ENCODE data around the gene ASIC4. TPM values are rescaled to one million over a fixed set of nuclear protein-coding genes. Genes with fewer than 3 reads are reported as not detected.

The ASIC4 gene
- total RNA-seq, 1 donor from 2014 or later = not detected

DNA sequence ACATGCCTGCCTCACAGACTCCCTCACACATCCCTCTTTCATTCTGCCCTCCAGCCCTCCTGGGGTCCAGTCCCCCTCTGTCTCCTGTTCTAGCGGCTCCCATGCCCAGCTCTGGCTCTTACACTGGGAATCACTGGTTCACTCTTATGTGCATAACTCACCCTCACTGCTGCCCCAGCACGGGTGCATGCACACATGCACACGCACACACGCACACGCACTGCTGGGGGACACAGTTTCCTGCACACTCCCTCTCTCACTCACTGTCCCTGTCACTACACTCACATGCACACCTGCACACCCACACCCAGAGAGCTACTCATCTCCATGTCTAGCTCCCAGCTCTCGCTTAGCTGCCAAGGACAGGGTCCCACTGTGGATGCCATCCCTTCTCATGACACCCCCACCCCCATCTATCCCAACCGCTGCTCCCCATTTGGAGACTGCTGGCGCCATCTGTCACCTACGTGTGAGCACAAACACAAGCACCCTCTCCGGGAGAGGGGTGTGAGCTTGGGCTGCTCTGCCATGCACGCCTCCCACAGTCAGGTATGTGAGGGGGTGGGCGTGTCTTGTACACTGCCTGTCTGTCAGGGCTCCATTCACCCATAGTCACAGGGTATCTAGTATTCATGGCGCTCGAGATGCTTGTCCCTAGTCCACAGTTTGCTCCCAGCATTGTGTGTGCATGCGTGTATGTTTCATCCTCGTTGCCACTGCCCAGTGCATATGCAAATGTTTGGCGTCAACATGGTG, 1.8 kb downstream of the ASIC4 start:
- H3K36me3 ChIP-seq = no peaks in the 10 kb centered on the region
- H3K4me1 ChIP-seq = peaks cover 19% of the 10 kb centered on the region
- intact Hi-C loops (cut with DNase I) = no loop called here
- no peak overlapping the region for H3K4me3 ChIP-seq
- H3K9me3 ChIP-seq = no peaks in the 10 kb centered on the region
- H3K27ac ChIP-seq = no peak overlapping the region
- DNase-seq (ENCODE audit: extremely low spot score in 2 of 2) = no peak
- no peak for TF ChIP-seq POLR2A (IDR thresholded peaks at IDR 0.05)
- TF ChIP-seq, protein P1, sequence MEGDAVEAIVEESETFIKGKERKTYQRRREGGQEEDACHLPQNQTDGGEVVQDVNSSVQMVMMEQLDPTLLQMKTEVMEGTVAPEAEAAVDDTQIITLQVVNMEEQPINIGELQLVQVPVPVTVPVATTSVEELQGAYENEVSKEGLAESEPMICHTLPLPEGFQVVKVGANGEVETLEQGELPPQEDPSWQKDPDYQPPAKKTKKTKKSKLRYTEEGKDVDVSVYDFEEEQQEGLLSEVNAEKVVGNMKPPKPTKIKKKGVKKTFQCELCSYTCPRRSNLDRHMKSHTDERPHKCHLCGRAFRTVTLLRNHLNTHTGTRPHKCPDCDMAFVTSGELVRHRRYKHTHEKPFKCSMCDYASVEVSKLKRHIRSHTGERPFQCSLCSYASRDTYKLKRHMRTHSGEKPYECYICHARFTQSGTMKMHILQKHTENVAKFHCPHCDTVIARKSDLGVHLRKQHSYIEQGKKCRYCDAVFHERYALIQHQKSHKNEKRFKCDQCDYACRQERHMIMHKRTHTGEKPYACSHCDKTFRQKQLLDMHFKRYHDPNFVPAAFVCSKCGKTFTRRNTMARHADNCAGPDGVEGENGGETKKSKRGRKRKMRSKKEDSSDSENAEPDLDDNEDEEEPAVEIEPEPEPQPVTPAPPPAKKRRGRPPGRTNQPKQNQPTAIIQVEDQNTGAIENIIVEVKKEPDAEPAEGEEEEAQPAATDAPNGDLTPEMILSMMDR (IDR thresholded peaks at IDR 0.05) = no peak
- no peak for TF ChIP-seq POLR2AphosphoS5 (IDR thresholded peaks at IDR 0.05; ENCODE audit: insufficient read depth in 1 of 2, low read depth in 1 of 2)
- H3K27me3 ChIP-seq = no peaks in the 10 kb centered on the region

DNA sequence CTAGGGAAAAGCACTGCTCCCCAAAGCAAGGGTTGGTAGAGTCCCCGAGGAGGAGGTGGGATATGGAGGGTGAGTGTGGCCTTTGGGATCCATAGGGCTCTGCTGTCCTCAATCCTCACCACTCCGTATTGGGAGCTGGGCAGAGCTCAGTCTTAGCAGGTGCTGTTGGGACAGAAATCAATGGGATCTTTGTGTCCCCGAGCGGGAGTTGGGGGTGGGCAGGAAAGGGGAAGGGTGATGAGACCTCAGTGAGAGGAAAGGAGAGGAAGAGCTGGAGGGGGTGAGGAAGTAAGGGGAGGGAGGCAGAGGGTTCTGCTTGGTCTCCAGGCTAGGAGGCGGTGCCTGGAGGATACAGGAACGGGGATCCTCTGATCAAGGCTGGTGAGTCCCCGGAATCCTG, 2.6 kb downstream of the ASIC4 start:
- H3K27me3 ChIP-seq = no peaks in the 10 kb centered on the region

DNA sequence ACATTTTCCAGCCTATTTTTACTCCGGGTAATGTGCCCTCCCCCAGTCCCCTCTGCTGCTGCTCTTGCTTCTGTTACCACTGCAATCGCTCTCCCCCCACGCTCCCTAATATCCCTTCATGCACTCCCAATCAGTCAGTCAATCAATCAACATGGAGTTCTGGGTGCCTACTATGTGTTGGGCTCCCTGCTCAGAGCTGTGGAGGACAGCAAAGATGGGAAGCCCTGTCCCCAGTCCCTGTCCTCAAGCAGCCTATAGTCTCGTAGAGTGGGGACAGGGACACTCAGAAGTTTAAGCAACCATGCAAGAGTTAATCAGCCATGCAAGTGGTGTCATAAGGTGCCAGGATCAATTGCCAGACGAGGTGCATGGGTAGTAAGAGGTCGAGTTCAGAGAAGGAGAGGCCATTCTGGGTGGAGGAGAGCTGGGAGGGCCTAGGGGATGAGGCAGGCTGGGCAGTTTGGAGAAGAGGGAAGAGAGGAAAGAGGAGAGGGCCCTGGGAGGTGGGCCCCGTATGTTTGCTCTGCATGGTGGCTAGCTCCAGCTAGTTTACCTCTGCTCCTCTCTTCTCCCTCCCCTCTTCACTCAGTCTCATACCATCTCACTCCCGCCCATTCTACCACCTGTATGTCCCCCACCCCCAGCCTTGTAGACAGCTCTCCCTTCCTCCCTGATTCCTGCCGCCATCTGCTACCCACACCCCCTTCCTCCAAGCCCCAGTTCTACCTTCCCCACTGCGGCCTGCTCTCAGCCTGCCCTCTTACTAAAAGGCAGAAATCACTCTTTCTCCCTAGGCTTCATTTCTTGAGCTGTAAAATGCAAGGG, 3.9 kb downstream of the ASIC4 start:
- Histone ChIP-seq H3K4me1 (peaks cover 41% of the 10 kb centered on the region), H3K36me3 (no peaks in the 10 kb centered on the region), H3K4me3 (no peak overlapping the region), H3K27me3 (no peaks in the 10 kb centered on the region), H3K27ac (no peak overlapping the region), H3K9me3 (no peaks in the 10 kb centered on the region)
- intact Hi-C loops (cut with DNase I) = no loop called here
- no peak for DNase-seq (ENCODE audit: extremely low spot score in 2 of 2)
- TF ChIP-seq POLR2AphosphoS5 (IDR thresholded peaks at IDR 0.05; ENCODE audit: insufficient read depth in 1 of 2, low read depth in 1 of 2) = no peak
- no peak for TF ChIP-seq POLR2A (IDR thresholded peaks at IDR 0.05)
- TF ChIP-seq, protein P1 (IDR thresholded peaks at IDR 0.05) = no peak

More for the DNA sequence above, 2.6 kb downstream of the ASIC4 start:
- no peak for DNase-seq (ENCODE audit: extremely low spot score in 2 of 2)
- no peak for TF ChIP-seq POLR2AphosphoS5 (IDR thresholded peaks at IDR 0.05; ENCODE audit: insufficient read depth in 1 of 2, low read depth in 1 of 2)
- TF ChIP-seq, protein P1 (IDR thresholded peaks at IDR 0.05) = no peak
- TF ChIP-seq POLR2A (IDR thresholded peaks at IDR 0.05) = no peak
- H3K9me3 ChIP-seq = no peaks in the 10 kb centered on the region
- H3K36me3 ChIP-seq = no peaks in the 10 kb centered on the region
- no peak overlapping the region for H3K27ac ChIP-seq
- peaks cover 28% of the 10 kb centered on the region for H3K4me1 ChIP-seq
- no peak overlapping the region for H3K4me3 ChIP-seq
- intact Hi-C loops (cut with DNase I) = no loop called here

DNA sequence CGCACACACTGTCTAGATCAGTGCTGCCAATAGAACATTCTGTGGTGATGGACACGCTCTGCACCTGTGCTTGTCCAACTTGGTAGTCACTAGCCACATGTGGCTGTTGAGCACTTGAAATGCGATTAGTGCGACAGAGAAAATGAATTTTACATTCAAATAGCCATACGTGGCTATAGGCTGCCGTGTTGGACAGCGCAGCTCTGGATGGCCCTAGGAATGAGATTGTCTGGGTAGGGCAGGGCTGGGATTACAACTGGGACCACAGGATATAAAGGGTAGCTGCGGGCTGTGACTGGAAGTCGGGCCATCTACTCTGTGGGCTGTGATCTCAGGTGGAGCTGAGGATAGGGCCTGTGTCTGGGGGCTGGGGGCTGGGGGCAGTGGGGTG, 5.2 kb downstream of the ASIC4 start:
- no peaks in the 10 kb centered on the region for H3K9me3 ChIP-seq
- TF ChIP-seq POLR2AphosphoS5 (IDR thresholded peaks at IDR 0.05; ENCODE audit: insufficient read depth in 1 of 2, low read depth in 1 of 2) (no peak), POLR2A (IDR thresholded peaks at IDR 0.05) (no peak)
- TF ChIP-seq, protein P1 (IDR thresholded peaks at IDR 0.05) = no peak
- no peaks in the 10 kb centered on the region for H3K36me3 ChIP-seq
- H3K27me3 ChIP-seq = no peaks in the 10 kb centered on the region
- H3K4me3 ChIP-seq = no peak overlapping the region
- H3K4me1 ChIP-seq = peaks cover 38% of the 10 kb centered on the region
- no peak overlapping the region for H3K27ac ChIP-seq
- no peak for DNase-seq (ENCODE audit: extremely low spot score in 2 of 2)
- intact Hi-C loops (cut with DNase I) = no loop called here
